Upper lobe of left lung (tissue), 6 donors: ENCODE measurements around the gene METTL13. TPM values are rescaled to one million over a fixed set of nuclear protein-coding genes. Genes with fewer than 3 reads are reported as not detected.
A peak's percentile ranks its signal among the peaks of the same experiment; 100 is the strongest.

ENCODE experiments used
- ATAC-seq, 2 donors: fragments of 200-7000 bp; cut with Tn5 transposase; one replicate each; pipeline ENCODE4 v1.9.1; 2022; ENCODE audit warnings: mild to moderate bottlenecking in 2 of 2, moderate library complexity in 2 of 2; ENCODE audit not compliant: low FRiP score in 2 of 2
- DNase-seq, 2 donors: peaks; one replicate each; pipeline ENCODE4 v3.0.0-alpha.2; 2019 to 2020
- H3K27ac ChIP-seq, 4 donors: fragments of 200-600 bp; sonication (generic); one replicate each; pipeline ENCODE4 v1.5.1; 2016 to 2019
- H3K27me3 ChIP-seq, 4 donors: fragments of 200-600 bp; sonication (generic); one replicate each; pipeline ENCODE4 v1.5.1; 2017 to 2019
- H3K36me3 ChIP-seq, 4 donors: fragments of 200-600 bp; sonication (generic); one replicate each; pipeline ENCODE4 v1.5.1; 2016 to 2019
- H3K4me1 ChIP-seq, 4 donors: fragments of 200-600 bp; sonication (generic); one replicate each; pipeline ENCODE4 v1.5.1; 2018 to 2019
- H3K4me3 ChIP-seq, 4 donors: fragments of 200-600 bp; sonication (generic); one replicate each; pipeline ENCODE4 v1.5.1; 2017 to 2019; ENCODE audit warnings: mild to moderate bottlenecking in 2 of 4, moderate library complexity in 1 of 4
- H3K9me3 ChIP-seq, 4 donors: fragments of 200-600 bp; sonication (generic); one replicate each; pipeline ENCODE4 v1.5.1; 2018 to 2019
- CTCF ChIP-seq, 6 experiments: fragments of 450-650 bp in 4 of 6; fragments of 200-600 bp in 2 of 6; sonication (generic) in 2 of 6; IDR thresholded peaks; one replicate each; pipeline ENCODE4 v1.5.1; 2016 to 2019; ENCODE audit warnings: antibody characterized with exemption in 6 of 6
- EP300 ChIP-seq, 4 donors: sonication (generic); formaldehyde crosslinking; IDR thresholded peaks; one replicate each; pipeline ENCODE4 v1.5.1; 2017; ENCODE audit warnings: antibody characterized with exemption in 4 of 4, control low read depth in 2 of 4
- POLR2A ChIP-seq, 4 donors: fragments of 450-650 bp; IDR thresholded peaks; one replicate each; pipeline ENCODE4 v1.5.1; 2016 to 2017; ENCODE audit warnings: antibody characterized with exemption in 4 of 4, mild to moderate bottlenecking in 2 of 4
- POLR2AphosphoS5 ChIP-seq, 2 donors: sonication (generic); formaldehyde crosslinking; IDR thresholded peaks; one replicate each; pipeline ENCODE4 v1.5.1; 2017; ENCODE audit warnings: antibody characterized with exemption in 2 of 2
- WGBS, 2 donors: methylation state at CpG; one replicate each; pipeline ENCODE4 v1.1.5; 2017 to 2018; 5-methylcytosine and 5-hydroxymethylcytosine counted together
- small RNA-seq, 4 donors: library from RNA; depleted of rRNA; stranded (forward); fragments of <200 nt; gene quantifications; one replicate each; pipeline ENCODE3, GENCODE V24; 2016
- total RNA-seq, 6 donors: library from RNA; depleted of rRNA in 4 of 6; stranded (reverse); fragments of >200 nt in 4 of 6; gene quantifications; one replicate each; pipeline versions ENCODE4 v1.1.0 to v1.2.1, GENCODE V29; 2016 to 2021
- donor health status: DM: no; HTN: no; CAD: no; lungs with moderate emphysema.
- donor health status: DM: no; HTN: yes; CAD: no; lungs with severe emphysema.

Gene METTL13
- total RNA-seq, 6 donors from 2014 or later, result 13.9 to 33.5 (median 27.6) TPM

- Histone ChIP-seq H3K27ac (peak within 1 kb of the TSS; percentile 78 to 83 (median 81)), H3K4me1 (peaks cover 7 to 21% (median 12%) of the 10 kb centered on the region in 4 donors), H3K4me3 (peak within 1 kb of the TSS; percentile 62 to 100 (median 66)), H3K9me3 (no peaks in the 10 kb centered on the region), H3K27me3 (no peaks in the 10 kb centered on the region), H3K36me3 (no peaks in the 10 kb centered on the region)
- 1 to 3% methylated on average over 16 to 31 of the region's 85 CpGs for WGBS, 2 donors
- TF ChIP-seq CTCF (IDR thresholded peaks at IDR 0.05) (peak in 1 of 6 experiments; percentile 11), EP300 (IDR thresholded peaks at IDR 0.05) (peak in 1 of 4 donors; percentile 39), POLR2A (IDR thresholded peaks at IDR 0.05) (peak in 3 of 4 donors; percentile 21 to 71 (median 30)), POLR2AphosphoS5 (IDR thresholded peaks at IDR 0.05) (peak; percentile 58 to 82)
- DNase-seq (peak; percentile 91 to 98), ATAC-seq (peak; percentile 96 to 99)
Observed at GRCh38 chr1:171841050-171841910, 59.8 kb downstream of the METTL13 start, which contains the start of gene DNM3. Gene DNM3, plus strand, starts transcription at chr1:171841498. Its CDS starts 159 bp downstream, at chr1:171841657.

GRCh38 chr1:171841931-171842761 lies 60.7 kb downstream of the METTL13 start:
- ATAC-seq (peak; percentile 28 to 34), DNase-seq (peak; percentile 23 to 83)
- Histone ChIP-seq H3K9me3 (no peaks in the 10 kb centered on the region), H3K27ac (peak overlapping the region; percentile 78 to 83 (median 81)), H3K4me3 (peak overlapping the region; percentile 62 to 100 (median 66)), H3K27me3 (no peaks in the 10 kb centered on the region), H3K4me1 (peaks cover 7 to 21% (median 12%) of the 10 kb centered on the region in 4 donors), H3K36me3 (no peaks in the 10 kb centered on the region)
- 1% methylated on average over 30 to 31 of the region's 40 CpGs for WGBS, 2 donors
- no peak for TF ChIP-seq POLR2A (IDR thresholded peaks at IDR 0.05)
- no peak for TF ChIP-seq POLR2AphosphoS5 (IDR thresholded peaks at IDR 0.05)
- no peak for TF ChIP-seq CTCF (IDR thresholded peaks at IDR 0.05)
- no peak for TF ChIP-seq EP300 (IDR thresholded peaks at IDR 0.05)

DNA sequence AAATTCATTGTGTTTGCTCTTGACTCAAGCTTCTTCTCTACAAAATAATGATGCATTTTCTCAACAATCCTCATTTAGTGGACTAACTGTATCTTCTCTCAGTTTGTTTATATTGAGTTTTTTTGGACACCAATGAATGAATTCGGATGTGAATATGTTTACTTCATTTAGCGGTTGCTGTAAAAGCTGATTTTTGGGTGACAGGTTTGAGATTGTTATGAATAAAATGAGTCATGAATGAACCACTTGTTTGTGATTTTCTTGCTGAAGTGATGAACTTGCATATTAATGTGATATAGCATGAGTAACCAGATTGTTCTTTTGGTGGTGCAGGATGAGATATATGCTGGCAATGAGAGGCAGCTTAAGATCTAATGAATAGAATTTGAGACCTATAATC lies 62.9 kb downstream of the METTL13 start:
- H3K9me3 ChIP-seq, result no peaks in the 10 kb centered on the region
- H3K36me3 ChIP-seq, result no peaks in the 10 kb centered on the region
- no peaks in the 10 kb centered on the region for H3K27me3 ChIP-seq
- no peak for TF ChIP-seq POLR2AphosphoS5 (IDR thresholded peaks at IDR 0.05)
- TF ChIP-seq POLR2A (IDR thresholded peaks at IDR 0.05), result no peak
- no peak for TF ChIP-seq CTCF (IDR thresholded peaks at IDR 0.05)
- TF ChIP-seq EP300 (IDR thresholded peaks at IDR 0.05), result no peak
- DNase-seq, result no peak
- no peak overlapping the region for H3K4me3 ChIP-seq
- H3K27ac ChIP-seq, result no peak overlapping the region
- H3K4me1 ChIP-seq, result peaks cover 7 to 21% (median 12%) of the 10 kb centered on the region in 4 donors
- WGBS, 2 donors, result 73 to 84% methylated on average over 2 of the region's 2 CpGs
- no peak for ATAC-seq

DNA sequence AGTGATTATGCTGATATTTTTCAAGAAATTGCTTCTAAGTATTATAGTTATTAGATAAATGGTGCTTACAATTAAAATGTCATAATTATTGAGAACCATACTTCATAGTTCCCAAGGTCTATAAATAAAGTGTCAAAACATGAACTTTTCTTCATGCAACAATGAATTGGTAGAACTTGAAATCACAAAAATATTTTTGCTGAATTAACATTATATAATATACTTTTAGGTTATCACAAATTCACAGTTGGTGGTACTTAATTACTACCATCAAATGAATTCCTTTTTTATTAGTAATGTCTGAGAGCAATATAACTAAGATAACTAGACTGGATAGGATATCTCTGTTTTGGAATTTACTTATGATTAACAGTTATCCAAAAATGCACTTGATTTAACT lies 64.5 kb downstream of the METTL13 start:
- no peak overlapping the region for H3K4me3 ChIP-seq
- no peaks in the 10 kb centered on the region for H3K27me3 ChIP-seq
- H3K36me3 ChIP-seq, result no peaks in the 10 kb centered on the region
- no peak for TF ChIP-seq POLR2A (IDR thresholded peaks at IDR 0.05)
- no peak for TF ChIP-seq POLR2AphosphoS5 (IDR thresholded peaks at IDR 0.05)
- TF ChIP-seq EP300 (IDR thresholded peaks at IDR 0.05), result no peak
- TF ChIP-seq CTCF (IDR thresholded peaks at IDR 0.05), result no peak
- ATAC-seq, result no peak
- no peak for DNase-seq
- H3K27ac ChIP-seq, result no peak overlapping the region
- H3K4me1 ChIP-seq, result peaks cover 4 to 14% (median 8%) of the 10 kb centered on the region in 4 donors
- H3K9me3 ChIP-seq, result no peaks in the 10 kb centered on the region

Small RNAs within 50 kb of the gene (small RNA-seq; reads per million reads assigned to genes)
- gene RF00601, result 0 reads per million in 4 donors

Other genes starting within 250 kb of the METTL13 start
- not detected for gene MYOCOS, start 159.4 kb upstream of the METTL13 start, total RNA-seq
- gene MYOC, start 129.0 kb upstream of the METTL13 start, total RNA-seq, result 1 to 10 TPM in 4 of 6 donors, under 1 TPM in 1, not detected in 1; 0.33 to 1.7 (median 1.2) TPM
- 10 to 100 TPM; 11.5 to 17.9 (median 13.4) TPM for gene VAMP4, start 39.6 kb upstream of the METTL13 start, total RNA-seq
- gene DNM3, start 59.8 kb downstream of the METTL13 start, total RNA-seq, result 10 to 100 TPM in 3 of 6 donors, 1 to 10 TPM in 3; 7.1 to 30.4 (median 10.3) TPM